Muscle of back (tissue), 11 donors: ENCODE results near the gene DDC. TPM values are rescaled to one million over a fixed set of nuclear protein-coding genes. Genes with fewer than 3 reads are reported as not detected.

Experiments used
- DNase-seq, 3 donors: peaks; one replicate each; pipeline versions ENCODE4 v3.0.0 to v3.0.0-alpha.2; 2013
- polyA plus RNA-seq, 10 donors: library from polyadenylated mRNA; unstranded; fragments of 120-200 nt; gene quantifications; one replicate each; pipeline ENCODE4 v1.2.1, GENCODE V29; 2013; ENCODE audit not compliant: insufficient read length in 10 of 10

Gene DDC
- polyA plus RNA-seq, 10 donors = 0.17 to 0.49 (median 0.29) TPM; not detected in 5

DNA sequence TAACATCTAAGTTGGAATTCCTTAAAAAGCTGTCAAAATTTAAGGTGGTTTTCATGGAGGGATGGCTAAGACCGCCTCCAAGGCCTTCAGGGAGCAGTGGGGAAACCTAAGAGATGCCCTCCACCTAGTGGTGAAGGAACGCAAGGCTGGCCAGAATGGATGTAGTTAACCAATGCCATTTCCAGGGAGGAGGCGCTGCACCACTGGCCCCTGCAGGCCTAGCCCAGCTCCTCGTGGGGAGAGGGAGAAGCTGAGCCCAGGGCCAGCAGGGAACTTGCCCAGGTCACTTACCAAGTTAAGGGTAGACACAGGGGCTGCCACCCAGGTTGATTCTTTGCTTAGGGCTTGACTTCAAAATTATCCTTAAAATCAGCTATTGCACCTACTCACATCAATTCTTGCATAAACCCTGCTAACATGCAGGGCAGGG is 147.1 kb downstream of the DDC start:
- peak; percentile 33 to 66 (median 51) for DNase-seq

DNA sequence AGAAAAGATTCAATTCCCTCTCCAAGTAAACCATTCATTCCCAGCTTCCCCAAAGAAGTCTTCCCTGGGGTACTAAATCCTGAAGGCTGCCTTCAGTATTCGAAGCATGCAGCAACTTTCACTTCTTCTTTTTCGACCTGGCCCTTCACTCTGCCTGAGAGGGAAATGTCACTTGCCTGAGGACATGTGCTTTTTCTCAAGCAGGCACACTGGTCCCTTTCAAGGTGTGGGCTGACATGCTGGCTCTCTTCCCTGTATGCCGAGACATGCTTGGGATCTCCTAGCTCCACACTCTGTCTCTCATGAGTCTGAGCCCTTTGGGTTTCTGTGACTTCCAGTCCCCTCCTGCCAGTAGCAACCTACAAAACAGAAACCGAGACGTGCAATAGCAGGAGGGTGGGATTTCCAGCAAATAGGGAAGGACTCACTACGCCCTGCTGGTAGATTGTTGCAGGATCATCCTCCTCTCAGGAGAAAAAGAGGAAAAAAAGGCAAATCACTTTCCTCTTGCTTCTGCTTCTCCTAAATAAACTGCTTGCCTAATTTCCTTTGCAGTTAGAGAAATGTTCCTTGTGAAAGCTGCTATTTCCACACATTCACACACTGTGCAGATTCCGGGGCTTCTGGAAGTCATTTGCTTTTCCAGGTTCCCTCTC is 148.6 kb downstream of the DDC start:
- DNase-seq = peak in 2 of 3 donors; percentile 3 to 36

DNA sequence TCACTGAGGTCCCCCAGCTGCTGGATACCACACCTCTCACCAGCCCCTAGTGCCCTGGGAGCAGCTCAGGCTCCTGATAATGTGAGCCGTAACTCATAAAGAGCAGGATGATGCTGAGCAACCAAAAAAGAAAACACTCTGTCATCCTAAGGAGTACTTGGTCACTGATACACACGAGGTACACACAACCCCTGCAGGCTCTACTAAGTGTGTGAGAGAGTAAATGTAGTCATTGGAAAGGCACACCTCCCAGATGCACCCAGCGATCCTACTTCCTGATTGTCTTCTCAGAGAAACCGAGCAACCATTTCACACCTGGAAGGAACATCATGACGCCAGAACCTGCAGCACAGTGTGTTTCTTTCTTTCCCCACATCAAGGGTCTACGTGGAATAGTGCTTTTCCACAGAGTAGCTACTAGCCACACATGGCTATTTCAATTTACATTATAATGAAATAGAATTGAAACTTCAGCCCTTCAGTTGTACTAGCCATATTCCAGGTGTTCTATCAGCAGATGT is 149.3 kb downstream of the DDC start:
- no peak for DNase-seq

DNA sequence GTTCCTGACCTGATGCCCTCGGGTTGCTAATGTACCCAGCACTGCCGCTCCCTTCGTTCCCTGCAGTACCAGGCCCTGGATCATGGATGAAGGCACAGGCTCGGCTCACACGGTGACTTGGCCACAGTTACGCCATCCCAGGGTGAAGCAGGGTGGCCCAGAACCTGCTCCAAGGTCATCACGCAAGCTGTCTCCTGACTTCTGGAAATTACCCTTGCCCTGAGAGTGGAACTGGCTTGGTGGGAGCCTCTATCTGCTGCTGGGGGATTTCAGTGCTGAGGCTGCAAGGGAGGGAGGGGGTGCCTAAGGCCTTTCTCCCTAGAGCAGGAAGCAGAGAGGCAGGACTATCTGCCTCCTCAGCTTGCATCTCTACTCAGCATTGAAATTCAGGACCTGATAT is 151.6 kb downstream of the DDC start:
- DNase-seq = no peak

DNA sequence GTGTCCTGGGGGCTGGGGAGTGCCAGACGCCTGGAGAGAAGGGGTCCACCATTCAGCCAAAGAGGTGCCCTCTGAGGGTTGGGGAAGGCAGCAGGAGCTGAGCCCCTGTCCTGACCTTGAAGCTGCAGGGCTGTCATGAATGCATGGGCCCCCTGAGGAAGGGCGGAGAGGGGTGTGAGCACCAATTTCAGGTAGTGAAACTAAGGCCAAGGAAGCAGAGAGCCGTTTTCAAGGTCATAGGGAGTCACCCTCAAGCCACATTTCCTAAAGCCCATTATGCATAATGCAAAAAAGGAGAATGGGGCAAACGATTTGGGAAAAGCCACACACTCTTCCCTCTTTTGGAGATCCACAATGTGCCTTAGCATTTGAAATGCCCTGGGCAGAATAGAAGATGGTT is 152.2 kb downstream of the DDC start:
- no peak for DNase-seq

DNA sequence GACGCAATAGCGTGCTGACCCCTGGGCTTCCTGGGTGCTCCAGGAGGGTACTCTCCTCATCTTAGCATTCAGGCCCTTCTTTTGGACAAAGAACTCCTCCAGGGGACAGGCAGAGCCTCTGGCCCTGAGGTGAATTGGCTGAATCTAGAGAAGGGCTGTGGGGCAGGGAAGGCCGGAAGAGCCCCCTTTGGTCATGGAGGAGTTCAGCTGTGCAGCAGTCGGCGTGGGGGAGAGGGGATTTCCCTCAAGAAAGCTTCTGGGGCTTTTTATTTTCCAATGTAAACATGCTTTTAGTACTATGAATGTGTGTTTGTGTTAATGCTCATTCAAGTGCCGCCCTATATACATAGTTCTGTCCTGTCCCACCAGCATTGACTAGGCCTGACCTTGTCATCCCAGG is 153.9 kb downstream of the DDC start:
- DNase-seq = no peak

DNA sequence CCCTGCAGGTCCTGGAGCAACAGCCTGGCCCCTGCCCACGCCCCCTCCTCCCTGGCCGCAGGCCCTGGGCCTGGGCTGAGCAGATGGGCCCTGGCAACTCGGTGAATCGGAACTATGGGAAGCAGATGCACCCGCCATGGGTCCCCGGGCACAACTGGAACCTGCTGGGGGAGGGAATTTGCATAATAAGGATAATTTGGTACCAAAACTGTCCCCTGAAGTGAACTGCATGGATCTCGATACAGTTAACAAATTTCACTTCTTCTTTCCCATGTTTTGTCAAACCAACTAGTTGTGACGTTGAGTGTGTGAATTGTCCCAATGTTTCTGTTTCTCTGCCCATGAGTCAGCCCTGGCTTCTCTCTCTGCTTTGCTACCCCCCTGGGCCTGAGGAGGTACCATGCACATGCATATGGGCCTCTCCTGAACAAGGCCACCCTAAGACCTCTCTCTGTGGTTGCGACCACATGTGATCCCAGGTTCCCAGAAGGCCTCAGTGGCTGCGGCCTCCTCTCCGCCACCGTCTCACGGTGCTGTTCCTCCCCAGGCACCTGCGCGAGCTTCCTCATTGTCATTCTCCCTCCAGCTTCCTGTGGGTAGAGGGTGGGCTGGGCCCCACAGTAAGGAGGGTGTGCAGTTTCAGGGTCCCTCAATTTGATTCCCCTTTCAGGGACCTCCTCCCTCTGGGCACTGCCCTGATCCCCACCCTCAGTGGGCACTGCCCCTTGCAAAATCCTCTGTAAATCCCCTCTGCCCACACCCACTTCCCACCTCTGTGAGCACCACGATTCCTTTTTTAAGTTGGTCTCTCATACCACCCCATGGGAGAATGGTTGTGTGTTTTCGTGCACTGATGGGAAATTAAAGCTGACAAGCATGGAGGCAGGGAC is 155.1 kb downstream of the DDC start:
- no peak for DNase-seq

Other genes starting within 250 kb of the DDC start
- 10 to 100 TPM; 11.7 to 25.1 (median 16.3) TPM for gene FIGNL1, start 115.1 kb downstream of the DDC start, polyA plus RNA-seq
- 10 to 100 TPM; 11.5 to 27.6 (median 16.5) TPM for gene GRB10, start 217.5 kb upstream of the DDC start, polyA plus RNA-seq